ENCODE data around the gene MAB21L2.

- TF ChIP-seq CTCF (IDR thresholded peaks at IDR 0.05; ENCODE audit: insufficient read depth, low read length), result no peak
- no peak for TF ChIP-seq SPI1 (IDR thresholded peaks at IDR 0.05; ENCODE audit: borderline replicate concordance, low read depth)
- no peak for TF ChIP-seq POLR2AphosphoS5 (IDR thresholded peaks at IDR 0.05; ENCODE audit: low read depth)
Measured at GRCh38 chr4:150591904-150592303, 10.0 kb downstream of the MAB21L2 start.
